Cardiac fibroblast (primary cell): Measurements from ENCODE around the gene ZNF512B.

Experiments
- DNase-seq, 2 donors: peaks; one replicate each; pipeline versions ENCODE4 v3.0.0 to v3.0.0-alpha.2; 2010; ENCODE audit warnings: low read depth in 2 of 2
- H3K4me3 ChIP-seq, 2 donors: replicated peaks in 1 of 2; 1 replicate in 1 of 2; 2 replicates in 1 of 2; pipeline ENCODE4 v1.5.1; 2011; ENCODE audit warnings: low read depth in 2 of 2, low read length in 2 of 2, mild to moderate bottlenecking in 2 of 2, moderate library complexity in 1 of 2
- TF ChIP-seq, protein P1 (sequence below): IDR thresholded peaks from one replicate; pipeline ENCODE4 v1.5.1; 2011; ENCODE audit warnings: low read depth, mild to moderate bottlenecking, low read length, inconsistent platforms

Gene ZNF512B

GRCh38 chr20:63942250-63942951, 27.3 kb downstream of the ZNF512B start:
- H3K4me3 ChIP-seq, result no peak overlapping the region
- DNase-seq, result peak in 1 of 2 donors; percentile 27
- TF ChIP-seq, protein P1, sequence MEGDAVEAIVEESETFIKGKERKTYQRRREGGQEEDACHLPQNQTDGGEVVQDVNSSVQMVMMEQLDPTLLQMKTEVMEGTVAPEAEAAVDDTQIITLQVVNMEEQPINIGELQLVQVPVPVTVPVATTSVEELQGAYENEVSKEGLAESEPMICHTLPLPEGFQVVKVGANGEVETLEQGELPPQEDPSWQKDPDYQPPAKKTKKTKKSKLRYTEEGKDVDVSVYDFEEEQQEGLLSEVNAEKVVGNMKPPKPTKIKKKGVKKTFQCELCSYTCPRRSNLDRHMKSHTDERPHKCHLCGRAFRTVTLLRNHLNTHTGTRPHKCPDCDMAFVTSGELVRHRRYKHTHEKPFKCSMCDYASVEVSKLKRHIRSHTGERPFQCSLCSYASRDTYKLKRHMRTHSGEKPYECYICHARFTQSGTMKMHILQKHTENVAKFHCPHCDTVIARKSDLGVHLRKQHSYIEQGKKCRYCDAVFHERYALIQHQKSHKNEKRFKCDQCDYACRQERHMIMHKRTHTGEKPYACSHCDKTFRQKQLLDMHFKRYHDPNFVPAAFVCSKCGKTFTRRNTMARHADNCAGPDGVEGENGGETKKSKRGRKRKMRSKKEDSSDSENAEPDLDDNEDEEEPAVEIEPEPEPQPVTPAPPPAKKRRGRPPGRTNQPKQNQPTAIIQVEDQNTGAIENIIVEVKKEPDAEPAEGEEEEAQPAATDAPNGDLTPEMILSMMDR, result no peak

DNA sequence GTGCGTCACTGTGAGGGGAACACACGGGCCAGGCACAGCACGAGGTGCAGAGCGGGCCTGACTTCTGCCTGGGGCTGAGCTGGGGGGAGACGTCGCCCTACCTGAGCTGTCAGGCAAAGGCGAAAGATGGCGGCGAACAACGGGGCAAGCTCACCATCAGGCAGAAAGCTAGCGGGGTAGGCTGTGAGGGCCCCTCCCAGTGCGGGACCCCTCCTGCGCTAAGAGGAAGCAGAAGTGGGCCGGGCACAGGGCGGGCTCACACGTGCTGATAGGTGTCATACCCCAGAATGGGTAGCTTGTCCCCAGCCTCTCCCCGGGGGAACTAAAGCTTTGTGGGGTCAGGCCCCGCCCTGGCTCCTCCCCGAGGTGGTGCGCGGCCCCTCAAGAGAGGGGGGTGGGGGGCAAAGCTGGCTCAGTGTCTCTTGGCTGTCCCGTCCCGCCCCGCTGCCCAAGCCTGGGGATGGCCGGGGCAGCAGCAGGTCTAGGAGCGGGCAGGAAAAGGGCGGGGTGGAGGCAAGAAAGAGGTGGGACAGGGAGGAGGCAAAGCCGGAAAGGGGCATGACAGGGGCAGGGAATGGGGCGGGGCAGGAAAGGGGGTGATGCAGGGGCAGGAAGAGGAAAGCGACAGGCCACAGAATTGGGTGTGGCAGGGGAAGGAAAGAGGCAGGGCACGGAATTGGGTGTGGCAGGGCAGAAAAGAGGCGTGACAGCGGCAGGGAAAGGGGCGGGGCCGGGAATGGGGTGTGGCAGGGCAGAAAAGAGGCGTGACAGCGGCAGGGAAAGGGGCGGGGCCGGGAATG, 28.2 kb downstream of the ZNF512B start:
- TF ChIP-seq, protein P1, result no peak
- DNase-seq, result peak in 1 of 2 donors; percentile 24
- H3K4me3 ChIP-seq, result no peak overlapping the region

GRCh38 chr20:63940472-63941266, 29.1 kb downstream of the ZNF512B start:
- no peak for DNase-seq
- TF ChIP-seq, protein P1, result no peak
- H3K4me3 ChIP-seq, result no peak overlapping the region

GRCh38 chr20:63940071-63940471, 29.7 kb downstream of the ZNF512B start:
- TF ChIP-seq, protein P1, result no peak
- no peak overlapping the region for H3K4me3 ChIP-seq

GRCh38 chr20:63939061-63939935, 30.4 kb downstream of the ZNF512B start:
- H3K4me3 ChIP-seq, result no peak overlapping the region
- TF ChIP-seq, protein P1, result no peak
- DNase-seq, result no peak

More at GRCh38 chr20:63940071-63940471, 29.7 kb downstream of the ZNF512B start:
- no peak for DNase-seq

GRCh38 chr20:63937596-63937995, 32.1 kb downstream of the ZNF512B start:
- no peak for DNase-seq
- H3K4me3 ChIP-seq, result no peak overlapping the region
- TF ChIP-seq, protein P1, result no peak
